PFSK-1 (cell line): ENCODE results near the gene PNKD.

Source experiments
- FOXP2 ChIP-seq: optimal IDR thresholded peaks from 2 replicates; pipeline ENCODE3; 2011; ENCODE audit warnings: borderline replicate concordance, control low read depth, inconsistent platforms; ENCODE audit not compliant: insufficient read depth; ENCODE audit errors: extremely low read length, extremely low read depth
- POLR2AphosphoS5 ChIP-seq: IDR thresholded peaks from 2 replicates; pipeline ENCODE4 v1.6.1; 2012; ENCODE audit warnings: low read depth, mild to moderate bottlenecking, control low read depth, low read length, moderate library complexity
- SIN3A ChIP-seq: IDR thresholded peaks from 2 replicates; pipeline ENCODE4 v1.6.1; 2012; ENCODE audit warnings: mild to moderate bottlenecking, low read length, moderate library complexity, borderline replicate concordance; ENCODE audit not compliant: insufficient read depth
- TAF1 ChIP-seq: IDR thresholded peaks from 2 replicates; pipeline ENCODE4 v1.6.1; 2012; ENCODE audit warnings: low read length, control low read depth, borderline replicate concordance; ENCODE audit not compliant: insufficient read depth
- TF ChIP-seq, protein P1 (sequence below), 2 experiments: IDR thresholded peaks; 2 replicates each; pipeline versions ENCODE4 v1.6.1 to v1.8.0; 2011 to 2012; ENCODE audit warnings: low read depth in 2 of 2, low read length in 2 of 2, control low read depth in 1 of 2, inconsistent platforms in 1 of 2, mild to moderate bottlenecking in 1 of 2, moderate library complexity in 1 of 2; ENCODE audit not compliant: insufficient read depth in 1 of 2

The PNKD gene

DNA sequence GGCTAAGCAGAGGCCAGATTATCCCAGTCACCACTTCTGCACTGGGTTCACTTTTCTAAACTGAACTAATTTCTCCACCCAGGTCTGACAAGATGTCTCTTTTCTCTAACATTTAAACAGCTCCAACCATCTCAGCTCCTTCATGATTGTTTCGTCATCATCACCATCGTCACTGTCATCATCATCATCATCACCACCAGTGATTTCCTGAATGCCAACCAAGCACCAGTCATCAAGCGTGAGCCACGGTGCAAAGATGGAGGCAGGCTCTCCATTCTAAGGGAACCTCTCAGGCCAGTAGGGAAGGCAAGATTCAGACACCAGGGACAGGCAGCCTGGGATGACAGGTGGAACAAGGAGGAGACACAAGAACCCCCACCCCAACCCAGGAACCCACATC lies 47.5 kb downstream of the PNKD start:
- no peak for TF ChIP-seq TAF1
- TF ChIP-seq, protein P1, sequence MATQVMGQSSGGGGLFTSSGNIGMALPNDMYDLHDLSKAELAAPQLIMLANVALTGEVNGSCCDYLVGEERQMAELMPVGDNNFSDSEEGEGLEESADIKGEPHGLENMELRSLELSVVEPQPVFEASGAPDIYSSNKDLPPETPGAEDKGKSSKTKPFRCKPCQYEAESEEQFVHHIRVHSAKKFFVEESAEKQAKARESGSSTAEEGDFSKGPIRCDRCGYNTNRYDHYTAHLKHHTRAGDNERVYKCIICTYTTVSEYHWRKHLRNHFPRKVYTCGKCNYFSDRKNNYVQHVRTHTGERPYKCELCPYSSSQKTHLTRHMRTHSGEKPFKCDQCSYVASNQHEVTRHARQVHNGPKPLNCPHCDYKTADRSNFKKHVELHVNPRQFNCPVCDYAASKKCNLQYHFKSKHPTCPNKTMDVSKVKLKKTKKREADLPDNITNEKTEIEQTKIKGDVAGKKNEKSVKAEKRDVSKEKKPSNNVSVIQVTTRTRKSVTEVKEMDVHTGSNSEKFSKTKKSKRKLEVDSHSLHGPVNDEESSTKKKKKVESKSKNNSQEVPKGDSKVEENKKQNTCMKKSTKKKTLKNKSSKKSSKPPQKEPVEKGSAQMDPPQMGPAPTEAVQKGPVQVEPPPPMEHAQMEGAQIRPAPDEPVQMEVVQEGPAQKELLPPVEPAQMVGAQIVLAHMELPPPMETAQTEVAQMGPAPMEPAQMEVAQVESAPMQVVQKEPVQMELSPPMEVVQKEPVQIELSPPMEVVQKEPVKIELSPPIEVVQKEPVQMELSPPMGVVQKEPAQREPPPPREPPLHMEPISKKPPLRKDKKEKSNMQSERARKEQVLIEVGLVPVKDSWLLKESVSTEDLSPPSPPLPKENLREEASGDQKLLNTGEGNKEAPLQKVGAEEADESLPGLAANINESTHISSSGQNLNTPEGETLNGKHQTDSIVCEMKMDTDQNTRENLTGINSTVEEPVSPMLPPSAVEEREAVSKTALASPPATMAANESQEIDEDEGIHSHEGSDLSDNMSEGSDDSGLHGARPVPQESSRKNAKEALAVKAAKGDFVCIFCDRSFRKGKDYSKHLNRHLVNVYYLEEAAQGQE (IDR thresholded peaks at IDR 0.05; ENCODE audit: insufficient read depth in 1 of 2, low read depth in 2 of 2, low read length in 2 of 2), result no peak
- TF ChIP-seq POLR2AphosphoS5, result no peak
- no peak for TF ChIP-seq FOXP2
- no peak for TF ChIP-seq SIN3A

GRCh38 chr2:218318241-218318640 lies 47.9 kb downstream of the PNKD start:
- no peak for TF ChIP-seq SIN3A

DNA sequence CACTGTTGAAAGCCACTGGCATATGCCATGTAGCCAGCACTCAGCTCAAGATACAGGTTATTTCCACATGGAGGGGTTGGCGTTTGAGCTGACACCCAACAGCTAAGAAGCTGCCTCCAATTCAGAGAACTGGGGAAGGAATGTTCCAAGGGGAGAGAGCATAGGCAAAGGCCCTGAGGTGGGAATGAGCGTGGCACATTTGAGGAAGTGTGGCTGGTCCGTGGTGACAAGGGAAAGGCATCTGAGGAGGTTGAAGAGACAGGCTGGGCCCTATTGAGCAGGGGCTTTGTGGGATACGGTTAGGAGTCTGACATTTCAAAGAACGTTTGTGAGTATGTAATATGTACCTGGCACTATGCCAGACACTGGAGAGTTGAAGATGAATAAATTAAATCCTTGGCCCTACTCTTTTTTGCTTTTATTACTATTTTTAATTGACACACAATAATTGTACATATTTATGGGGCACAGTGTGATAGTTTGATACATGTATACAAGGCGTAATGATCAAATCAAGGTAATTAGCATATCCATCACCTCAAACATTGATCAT lies 49.6 kb downstream of the PNKD start:
- no peak for TF ChIP-seq POLR2AphosphoS5
- no peak for TF ChIP-seq FOXP2
- TF ChIP-seq TAF1, result no peak
- TF ChIP-seq, protein P1 (IDR thresholded peaks at IDR 0.05; ENCODE audit: insufficient read depth in 1 of 2, low read depth in 2 of 2, low read length in 2 of 2), result no peak
- no peak for TF ChIP-seq SIN3A

DNA sequence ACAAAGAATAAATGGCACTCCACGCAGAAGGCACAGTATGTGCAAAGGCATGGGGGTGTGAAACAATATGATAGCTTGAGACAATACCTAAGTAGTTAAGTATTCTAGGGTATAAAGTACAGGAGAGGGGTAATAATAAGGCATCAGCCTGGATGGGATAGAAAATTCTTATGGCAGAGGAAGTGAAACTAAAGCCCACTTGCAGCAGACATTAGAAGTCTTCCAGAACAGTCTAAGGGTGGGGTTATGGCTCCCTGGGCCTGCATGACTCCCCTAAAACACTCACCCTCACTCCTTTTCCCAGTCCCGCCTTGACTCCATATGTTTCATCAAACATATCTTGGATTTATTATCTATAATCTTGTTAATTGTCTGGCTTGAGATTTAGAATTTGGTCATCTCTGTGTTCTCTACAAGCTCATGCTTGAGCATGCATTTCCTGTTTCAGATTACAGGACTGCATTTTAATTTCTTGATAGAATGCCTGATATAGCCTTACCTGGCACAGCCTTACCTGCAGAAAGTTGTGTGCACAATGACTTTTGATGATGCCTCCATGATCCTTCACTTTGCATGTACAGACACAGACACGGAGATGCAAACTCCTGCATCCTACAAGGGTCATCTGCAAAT lies 50.5 kb downstream of the PNKD start:
- TF ChIP-seq FOXP2, result no peak
- TF ChIP-seq, protein P1 (IDR thresholded peaks at IDR 0.05; ENCODE audit: insufficient read depth in 1 of 2, low read depth in 2 of 2, low read length in 2 of 2), result no peak
- TF ChIP-seq SIN3A, result no peak
- TF ChIP-seq TAF1, result no peak
- no peak for TF ChIP-seq POLR2AphosphoS5

DNA sequence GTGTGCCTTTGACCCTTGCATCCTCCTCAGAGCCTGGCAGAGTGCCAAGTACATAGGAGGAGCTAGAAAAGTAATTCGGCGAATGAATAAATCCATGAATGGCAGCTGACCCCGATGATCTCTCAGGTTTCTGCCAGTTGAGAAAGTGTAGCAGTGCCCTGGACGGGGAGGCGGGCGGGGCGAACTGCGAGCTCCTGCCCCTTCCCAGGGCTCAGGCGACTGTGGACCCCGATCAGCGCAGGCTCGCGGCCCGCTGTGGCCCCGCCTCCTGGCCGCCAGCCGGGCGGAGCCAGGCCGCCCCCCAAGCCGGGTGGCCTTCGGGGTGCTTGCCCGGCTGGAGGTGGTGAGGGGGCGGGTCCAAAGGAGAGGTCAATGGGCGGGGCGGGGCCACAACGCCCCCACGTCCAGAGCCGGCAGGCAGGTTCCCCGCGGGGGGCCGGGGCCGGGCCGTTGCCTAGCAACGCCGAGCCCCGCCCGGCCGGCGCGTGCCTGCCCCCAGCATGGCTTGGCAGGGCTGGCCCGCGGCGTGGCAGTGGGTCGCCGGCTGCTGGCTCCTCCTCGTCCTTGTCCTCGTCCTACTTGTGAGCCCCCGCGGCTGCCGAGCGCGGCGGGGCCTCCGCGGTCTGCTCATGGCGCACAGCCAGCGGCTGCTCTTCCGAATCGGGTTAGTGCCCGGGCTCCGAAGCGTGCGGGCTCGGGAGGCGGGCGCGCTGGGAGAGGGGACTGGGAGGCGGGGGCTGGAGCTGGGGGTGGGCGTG lies 52.6 kb downstream of the PNKD start:
- TF ChIP-seq, protein P1 (IDR thresholded peaks at IDR 0.05; ENCODE audit: insufficient read depth in 1 of 2, low read depth in 2 of 2, low read length in 2 of 2), result no peak
- peak; percentile 17 for TF ChIP-seq FOXP2
- TF ChIP-seq POLR2AphosphoS5, result peak; percentile 54; the same call in 1 of the 2 replicates
- no peak for TF ChIP-seq TAF1
- TF ChIP-seq SIN3A, result no peak
